ENCODE measurements around the gene SLC6A17. TPM values are rescaled to one million over a fixed set of nuclear protein-coding genes. Genes with fewer than 3 reads are reported as not detected.

The SLC6A17 gene
- total RNA-seq, 4 donors from 2014 or later: 5.2 to 18.6 (median 8.0) TPM

GRCh38 chr1:110111081-110111480 is 39.2 kb upstream of the SLC6A17 start:
- Histone ChIP-seq H3K27ac (no peak overlapping the region), H3K36me3 (no peaks in the 10 kb centered on the region), H3K9me3 (no peaks in the 10 kb centered on the region), H3K27me3 (peaks cover 7% of the 10 kb centered on the region), H3K4me3 (no peak overlapping the region), H3K4me1 (no peaks in the 10 kb centered on the region)
- no peak for DNase-seq (ENCODE audit: low spot score in 2 of 2)
- TF ChIP-seq POLR2A (IDR thresholded peaks at IDR 0.05) (no peak), POLR2AphosphoS5 (IDR thresholded peaks at IDR 0.05) (no peak), EP300 (IDR thresholded peaks at IDR 0.05) (no peak)
- TF ChIP-seq, protein P1, sequence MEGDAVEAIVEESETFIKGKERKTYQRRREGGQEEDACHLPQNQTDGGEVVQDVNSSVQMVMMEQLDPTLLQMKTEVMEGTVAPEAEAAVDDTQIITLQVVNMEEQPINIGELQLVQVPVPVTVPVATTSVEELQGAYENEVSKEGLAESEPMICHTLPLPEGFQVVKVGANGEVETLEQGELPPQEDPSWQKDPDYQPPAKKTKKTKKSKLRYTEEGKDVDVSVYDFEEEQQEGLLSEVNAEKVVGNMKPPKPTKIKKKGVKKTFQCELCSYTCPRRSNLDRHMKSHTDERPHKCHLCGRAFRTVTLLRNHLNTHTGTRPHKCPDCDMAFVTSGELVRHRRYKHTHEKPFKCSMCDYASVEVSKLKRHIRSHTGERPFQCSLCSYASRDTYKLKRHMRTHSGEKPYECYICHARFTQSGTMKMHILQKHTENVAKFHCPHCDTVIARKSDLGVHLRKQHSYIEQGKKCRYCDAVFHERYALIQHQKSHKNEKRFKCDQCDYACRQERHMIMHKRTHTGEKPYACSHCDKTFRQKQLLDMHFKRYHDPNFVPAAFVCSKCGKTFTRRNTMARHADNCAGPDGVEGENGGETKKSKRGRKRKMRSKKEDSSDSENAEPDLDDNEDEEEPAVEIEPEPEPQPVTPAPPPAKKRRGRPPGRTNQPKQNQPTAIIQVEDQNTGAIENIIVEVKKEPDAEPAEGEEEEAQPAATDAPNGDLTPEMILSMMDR (IDR thresholded peaks at IDR 0.05): no peak
- WGBS: 92% methylated on average over 4 of the region's 4 CpGs

DNA sequence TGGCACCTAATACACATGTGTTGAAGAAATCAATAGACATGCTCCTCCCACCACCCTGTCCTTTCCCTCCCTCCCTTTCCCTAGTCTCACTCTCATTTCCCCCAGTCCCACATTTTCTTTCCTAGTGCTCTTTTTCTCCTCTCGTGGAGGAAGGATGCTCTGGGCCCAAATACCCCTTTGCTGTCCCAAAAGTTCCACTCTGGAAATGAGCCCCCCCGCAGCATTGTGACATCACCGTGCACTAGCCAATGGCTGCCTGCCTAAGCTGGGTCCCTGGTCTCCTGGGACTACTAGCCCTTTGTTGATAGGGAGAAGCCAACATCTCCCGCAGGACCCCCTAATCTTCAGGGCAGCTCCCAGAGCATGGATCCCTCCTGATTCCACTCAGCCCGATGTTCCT is 38.2 kb upstream of the SLC6A17 start, which contains the start of gene UBL4B:
UBL4B (plus strand) TSS at position 301 of the 400 bp plus-strand sequence; CDS start at position 393, 92 bp downstream.
- H3K4me3 ChIP-seq: no peak within 1 kb of the TSS
- DNase-seq (ENCODE audit: low spot score in 2 of 2): no peak
- H3K36me3 ChIP-seq: no peaks in the 10 kb centered on the region
- TF ChIP-seq, protein P1 (IDR thresholded peaks at IDR 0.05): no peak
- no peak for TF ChIP-seq EP300 (IDR thresholded peaks at IDR 0.05)
- no peak for TF ChIP-seq POLR2AphosphoS5 (IDR thresholded peaks at IDR 0.05)
- no peak for TF ChIP-seq POLR2A (IDR thresholded peaks at IDR 0.05)
- H3K9me3 ChIP-seq: no peaks in the 10 kb centered on the region
- 87% methylated on average over 5 of the region's 5 CpGs for WGBS
- no peaks in the 10 kb centered on the region for H3K4me1 ChIP-seq
- no peak within 1 kb of the TSS for H3K27ac ChIP-seq
- peaks cover 7% of the 10 kb centered on the region for H3K27me3 ChIP-seq

- H3K27me3 ChIP-seq: peaks cover 7% of the 10 kb centered on the region
- no peaks in the 10 kb centered on the region for H3K9me3 ChIP-seq
- DNase-seq (ENCODE audit: low spot score in 2 of 2): no peak
- TF ChIP-seq EP300 (IDR thresholded peaks at IDR 0.05): no peak
- 54% methylated on average over 6 of the region's 9 CpGs for WGBS
- no peaks in the 10 kb centered on the region for H3K36me3 ChIP-seq
- H3K4me1 ChIP-seq: no peaks in the 10 kb centered on the region
- no peak overlapping the region for H3K27ac ChIP-seq
- no peak overlapping the region for H3K4me3 ChIP-seq
Observed at GRCh38 chr1:110112656-110113055, 37.6 kb upstream of the SLC6A17 start.

GRCh38 chr1:110113551-110113950 is 36.7 kb upstream of the SLC6A17 start:
- Histone ChIP-seq H3K27ac (no peak overlapping the region), H3K36me3 (no peaks in the 10 kb centered on the region), H3K4me3 (no peak overlapping the region), H3K4me1 (no peaks in the 10 kb centered on the region), H3K9me3 (no peaks in the 10 kb centered on the region), H3K27me3 (peaks cover 7% of the 10 kb centered on the region)
- TF ChIP-seq EP300 (IDR thresholded peaks at IDR 0.05): no peak
- TF ChIP-seq POLR2A (IDR thresholded peaks at IDR 0.05): no peak
- TF ChIP-seq, protein P1 (IDR thresholded peaks at IDR 0.05): no peak
- TF ChIP-seq POLR2AphosphoS5 (IDR thresholded peaks at IDR 0.05): no peak
- no peak for DNase-seq (ENCODE audit: low spot score in 2 of 2)
- 57% methylated on average over 5 of the region's 5 CpGs for WGBS

DNA sequence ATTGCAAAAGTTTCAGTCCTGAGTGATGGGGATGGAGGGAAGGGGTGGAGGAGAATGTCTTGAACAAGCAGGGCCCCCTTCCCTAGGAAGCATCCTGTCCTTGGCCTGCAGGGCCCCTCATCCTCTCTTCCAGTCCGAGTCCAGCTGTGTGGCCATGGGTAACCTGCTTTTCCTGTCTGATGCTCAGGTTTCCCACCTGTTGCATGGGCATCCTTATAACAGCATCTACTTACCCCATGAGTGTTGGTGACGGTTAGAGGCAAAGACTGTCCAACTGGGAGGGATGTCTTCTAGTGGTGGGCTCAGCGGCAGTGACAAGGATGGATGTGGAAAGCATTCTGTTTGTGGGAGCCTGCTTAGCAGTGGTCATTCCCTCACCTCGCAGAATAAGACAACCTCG is 36.1 kb upstream of the SLC6A17 start:
- Histone ChIP-seq H3K9me3 (no peaks in the 10 kb centered on the region), H3K4me3 (no peak overlapping the region), H3K36me3 (no peaks in the 10 kb centered on the region), H3K4me1 (peaks cover 3% of the 10 kb centered on the region), H3K27ac (no peak overlapping the region), H3K27me3 (peaks cover 7% of the 10 kb centered on the region)
- 89% methylated on average over 5 of the region's 5 CpGs for WGBS
- no peak for TF ChIP-seq EP300 (IDR thresholded peaks at IDR 0.05)
- TF ChIP-seq POLR2A (IDR thresholded peaks at IDR 0.05): no peak
- TF ChIP-seq POLR2AphosphoS5 (IDR thresholded peaks at IDR 0.05): no peak
- TF ChIP-seq, protein P1 (IDR thresholded peaks at IDR 0.05): no peak
- no peak for DNase-seq (ENCODE audit: low spot score in 2 of 2)

DNA sequence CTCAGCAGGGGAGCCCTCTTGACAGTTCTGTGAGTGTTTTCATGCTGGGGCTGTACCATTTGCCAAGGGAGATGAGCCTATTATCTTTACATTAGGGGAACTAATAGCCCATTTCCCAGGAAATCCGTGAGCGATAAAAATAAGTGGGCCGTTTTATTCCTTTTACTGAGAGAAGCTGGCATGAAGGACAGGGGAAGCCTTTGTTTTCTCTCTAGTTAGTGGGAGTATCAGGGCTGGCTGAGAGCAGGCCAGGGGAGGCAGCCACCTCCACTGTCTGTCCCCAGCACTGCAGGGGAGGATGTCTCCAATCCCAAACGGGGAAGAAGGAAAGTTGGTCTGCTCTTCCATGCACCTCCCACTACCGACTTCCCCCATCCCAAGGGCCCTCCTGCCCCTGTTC is 35.5 kb upstream of the SLC6A17 start:
- H3K4me3 ChIP-seq: no peak overlapping the region
- H3K27ac ChIP-seq: no peak overlapping the region
- no peaks in the 10 kb centered on the region for H3K9me3 ChIP-seq
- H3K4me1 ChIP-seq: peaks cover 3% of the 10 kb centered on the region
- H3K36me3 ChIP-seq: no peaks in the 10 kb centered on the region
- DNase-seq (ENCODE audit: low spot score in 2 of 2): no peak
- TF ChIP-seq POLR2A (IDR thresholded peaks at IDR 0.05) (no peak), EP300 (IDR thresholded peaks at IDR 0.05) (no peak), POLR2AphosphoS5 (IDR thresholded peaks at IDR 0.05) (no peak)
- TF ChIP-seq, protein P1 (IDR thresholded peaks at IDR 0.05): no peak
- 49% methylated on average over 5 of the region's 5 CpGs for WGBS
- H3K27me3 ChIP-seq: peaks cover 7% of the 10 kb centered on the region
